ENCODE data around the gene ZMIZ1. TPM values are rescaled to one million over a fixed set of nuclear protein-coding genes. Genes with fewer than 3 reads are reported as not detected.

ZMIZ1 gene
- total RNA-seq, 2 donors from 2014 or later, result 32.9 to 82.6 TPM

DNA sequence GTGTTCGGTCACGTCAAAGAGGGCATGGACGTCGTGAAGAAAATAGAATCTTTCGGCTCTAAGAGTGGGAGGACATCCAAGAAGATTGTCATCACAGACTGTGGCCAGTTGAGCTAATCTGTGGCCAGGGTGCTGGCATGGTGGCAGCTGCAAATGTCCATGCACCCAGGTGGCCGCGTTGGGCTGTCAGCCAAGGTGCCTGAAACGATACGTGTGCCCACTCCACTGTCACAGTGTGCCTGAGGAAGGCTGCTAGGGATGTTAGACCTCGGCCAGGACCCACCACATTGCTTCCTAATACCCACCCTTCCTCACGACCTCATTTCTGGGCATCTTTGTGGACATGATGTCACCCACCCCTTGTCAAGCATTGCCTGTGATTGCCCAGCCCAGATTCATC lies 285.0 kb downstream of the ZMIZ1 start:
- ATAC-seq (replicated peaks), result no peak
- Mint-ChIP-seq H3K27me3 (no peaks in the 10 kb centered on the region), H3K27ac (peak overlapping the region; percentile 40), H3K9me3 (no peaks in the 10 kb centered on the region), H3K4me1 (peaks cover 14% of the 10 kb centered on the region), H3K4me3 (no peak overlapping the region), H3K36me3 (ENCODE audit: low read depth) (peaks cover 91% of the 10 kb centered on the region)

DNA sequence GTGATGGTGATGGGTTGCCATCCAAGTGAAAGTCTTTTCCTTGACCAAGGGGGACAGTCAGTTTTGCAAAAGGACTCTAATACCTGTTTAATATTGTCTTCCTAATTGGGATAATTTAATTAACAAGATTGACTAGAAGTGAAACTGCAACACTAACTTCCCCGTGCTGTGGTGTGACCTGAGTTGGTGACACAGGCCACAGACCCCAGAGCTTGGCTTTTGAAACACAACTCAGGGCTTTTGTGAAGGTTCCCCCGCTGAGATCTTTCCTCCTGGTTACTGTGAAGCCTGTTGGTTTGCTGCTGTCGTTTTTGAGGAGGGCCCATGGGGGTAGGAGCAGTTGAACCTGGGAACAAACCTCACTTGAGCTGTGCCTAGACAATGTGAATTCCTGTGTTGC lies 285.4 kb downstream of the ZMIZ1 start:
- Mint-ChIP-seq H3K36me3 (ENCODE audit: low read depth) (peaks cover 87% of the 10 kb centered on the region), H3K27ac (no peak overlapping the region), H3K4me3 (no peak overlapping the region), H3K27me3 (no peaks in the 10 kb centered on the region), H3K4me1 (peaks cover 13% of the 10 kb centered on the region), H3K9me3 (no peaks in the 10 kb centered on the region)
- ATAC-seq (replicated peaks), result no peak

GRCh38 chr10:79354615-79355014 lies 285.8 kb downstream of the ZMIZ1 start:
- no peak for ATAC-seq (replicated peaks)
- Mint-ChIP-seq H3K36me3 (ENCODE audit: low read depth) (peaks cover 82% of the 10 kb centered on the region), H3K4me3 (no peak overlapping the region), H3K9me3 (no peaks in the 10 kb centered on the region), H3K4me1 (peaks cover 10% of the 10 kb centered on the region), H3K27ac (no peak overlapping the region), H3K27me3 (no peaks in the 10 kb centered on the region)

GRCh38 chr10:79355420-79356017 lies 286.8 kb downstream of the ZMIZ1 start:
- no peak overlapping the region for H3K4me3 Mint-ChIP-seq

DNA sequence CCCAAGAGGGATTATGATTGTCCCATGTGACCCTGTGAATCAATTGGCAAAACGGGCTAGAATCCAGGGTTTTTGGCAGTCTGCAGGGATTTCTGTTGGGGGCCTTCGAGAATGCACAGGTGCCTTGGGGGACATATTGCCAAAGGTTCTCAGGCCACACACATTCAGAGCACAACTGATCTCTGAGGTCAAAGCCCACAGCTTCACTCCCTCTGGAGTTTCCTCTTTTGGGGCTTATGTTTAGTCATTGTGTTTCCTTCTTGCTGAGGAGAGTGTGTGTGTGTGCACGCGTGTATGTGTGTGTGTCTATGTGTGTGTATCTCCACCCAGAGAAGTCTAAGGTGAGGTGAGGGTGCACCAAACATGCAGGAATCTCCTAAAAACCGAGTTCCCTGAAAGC lies 287.3 kb downstream of the ZMIZ1 start:
- Mint-ChIP-seq H3K36me3 (ENCODE audit: low read depth) (peaks cover 67% of the 10 kb centered on the region), H3K4me3 (no peak overlapping the region), H3K9me3 (no peaks in the 10 kb centered on the region), H3K27me3 (no peaks in the 10 kb centered on the region), H3K4me1 (peaks cover 11% of the 10 kb centered on the region), H3K27ac (no peak overlapping the region)
- ATAC-seq (replicated peaks), result no peak

More at GRCh38 chr10:79355420-79356017, 286.8 kb downstream of the ZMIZ1 start:
- Mint-ChIP-seq H3K4me1 (peaks cover 7% of the 10 kb centered on the region), H3K9me3 (no peaks in the 10 kb centered on the region), H3K27ac (no peak overlapping the region), H3K27me3 (no peaks in the 10 kb centered on the region), H3K36me3 (ENCODE audit: low read depth) (peaks cover 73% of the 10 kb centered on the region)
- no peak for ATAC-seq (replicated peaks)

DNA sequence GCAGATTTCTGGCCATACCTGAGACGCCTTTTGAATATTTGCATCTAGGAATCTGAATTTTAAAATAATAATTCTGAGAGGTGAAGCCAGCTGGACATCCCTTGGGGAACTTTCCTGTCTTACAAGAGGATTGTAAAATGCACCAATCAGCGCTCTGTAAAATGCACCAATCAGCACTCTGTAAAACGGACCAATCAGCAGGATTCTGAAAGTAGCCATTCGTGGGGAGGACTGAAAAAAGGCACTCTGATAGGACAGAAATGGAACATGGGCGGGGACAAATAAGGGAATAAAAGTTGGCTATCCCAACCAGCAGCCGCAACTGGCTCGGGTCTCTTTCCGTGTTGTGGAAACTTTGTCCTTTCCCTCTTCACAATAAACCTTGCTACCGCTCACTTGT lies 288.4 kb downstream of the ZMIZ1 start:
- Mint-ChIP-seq H3K27ac (no peak overlapping the region), H3K4me3 (no peak overlapping the region), H3K4me1 (peaks cover 21% of the 10 kb centered on the region), H3K36me3 (ENCODE audit: low read depth) (peaks cover 56% of the 10 kb centered on the region), H3K27me3 (no peaks in the 10 kb centered on the region), H3K9me3 (no peaks in the 10 kb centered on the region)
- no peak for ATAC-seq (replicated peaks)

GRCh38 chr10:79358811-79359210 lies 290.0 kb downstream of the ZMIZ1 start:
- Mint-ChIP-seq H3K27ac (no peak overlapping the region), H3K36me3 (ENCODE audit: low read depth) (peaks cover 40% of the 10 kb centered on the region), H3K9me3 (no peaks in the 10 kb centered on the region), H3K4me3 (no peak overlapping the region), H3K27me3 (no peaks in the 10 kb centered on the region), H3K4me1 (peaks cover 21% of the 10 kb centered on the region)
- no peak for ATAC-seq (replicated peaks)

- Mint-ChIP-seq H3K27ac (no peak overlapping the region), H3K4me3 (no peak overlapping the region), H3K27me3 (no peaks in the 10 kb centered on the region), H3K9me3 (no peaks in the 10 kb centered on the region), H3K4me1 (peaks cover 21% of the 10 kb centered on the region), H3K36me3 (ENCODE audit: low read depth) (peaks cover 29% of the 10 kb centered on the region)
- no peak for ATAC-seq (replicated peaks)
These were observed 291.2 kb downstream of the ZMIZ1 start for GRCh38 chr10:79359816-79360498.

DNA sequence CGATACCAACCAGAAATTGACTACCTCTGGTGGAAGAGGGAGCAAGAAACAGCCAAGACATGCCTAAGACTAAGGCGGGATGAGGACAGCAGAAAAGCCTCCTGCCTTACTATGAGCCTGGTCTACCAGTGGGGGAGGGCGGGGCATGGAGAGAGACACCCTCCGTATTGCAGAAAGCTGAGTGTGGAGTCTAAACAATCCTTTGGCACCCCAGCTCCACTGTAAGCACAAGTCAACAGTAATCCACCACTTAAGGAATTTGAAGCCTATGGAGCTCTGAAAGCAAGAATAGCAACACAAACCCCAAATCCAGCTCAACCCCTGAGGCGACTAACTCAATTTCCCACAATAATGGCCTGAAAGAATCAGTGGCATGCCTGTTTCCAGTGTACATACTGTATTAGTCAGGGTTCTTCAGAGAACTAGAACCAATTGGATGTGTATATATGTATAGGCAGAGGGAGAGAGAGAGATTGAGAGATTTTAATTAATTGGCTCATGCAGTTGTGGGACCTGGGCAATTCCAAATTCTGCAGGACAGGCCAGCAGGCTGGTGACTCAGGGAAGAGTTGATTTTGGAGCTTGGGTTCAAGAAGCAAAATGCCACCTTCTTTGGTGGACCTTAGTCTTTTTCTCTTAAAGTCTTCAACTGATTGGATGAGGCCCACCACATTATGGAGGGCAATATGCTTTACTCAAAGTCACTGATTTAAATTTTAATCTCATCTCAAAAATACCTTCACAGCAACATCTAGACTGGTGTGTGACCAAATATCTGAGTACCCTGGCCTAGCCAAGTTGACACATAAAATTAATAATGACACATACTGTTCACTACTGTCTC lies 292.0 kb downstream of the ZMIZ1 start:
- H3K9me3 Mint-ChIP-seq, result no peaks in the 10 kb centered on the region
- H3K27ac Mint-ChIP-seq, result no peak overlapping the region

DNA sequence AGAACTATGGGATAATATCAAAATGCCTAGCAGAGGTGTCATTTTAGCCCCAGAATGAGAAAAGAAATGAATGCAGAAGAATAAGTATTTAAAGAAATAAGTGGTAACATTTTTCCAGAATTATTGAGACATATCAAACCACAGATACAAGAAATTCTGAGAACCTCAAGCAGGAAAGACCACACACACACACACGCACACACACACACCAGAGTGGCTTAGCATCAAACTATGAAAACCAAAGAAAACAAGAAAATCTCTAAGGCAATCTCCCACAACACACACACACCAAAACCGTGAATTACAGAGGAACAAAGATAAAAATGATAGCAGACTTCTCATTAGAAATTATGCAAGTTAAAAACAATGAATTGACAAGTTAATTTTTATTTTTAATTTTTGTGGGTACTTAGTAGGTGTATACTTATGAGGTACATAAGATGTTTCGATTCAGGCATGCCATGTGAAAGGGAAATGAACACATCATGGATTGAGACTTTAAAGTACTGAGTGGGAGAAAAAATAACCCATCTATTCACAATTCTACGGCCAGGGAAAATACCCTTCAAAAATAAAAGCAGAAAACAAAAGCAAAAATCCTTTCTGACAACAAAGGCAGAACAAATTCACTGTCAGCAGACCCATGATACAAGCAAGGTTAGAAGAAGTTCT lies 293.1 kb downstream of the ZMIZ1 start:
- Mint-ChIP-seq H3K27me3 (no peaks in the 10 kb centered on the region), H3K36me3 (ENCODE audit: low read depth) (peaks cover 10% of the 10 kb centered on the region), H3K9me3 (no peaks in the 10 kb centered on the region), H3K4me3 (no peak overlapping the region), H3K27ac (peak overlapping the region; percentile 5), H3K4me1 (peaks cover 21% of the 10 kb centered on the region)
- peak; percentile 68 for ATAC-seq (replicated peaks)

More for the DNA sequence above, 292.0 kb downstream of the ZMIZ1 start:
- no peak for ATAC-seq (replicated peaks)
- H3K4me1 Mint-ChIP-seq, result peaks cover 21% of the 10 kb centered on the region
- H3K4me3 Mint-ChIP-seq, result no peak overlapping the region
- H3K36me3 Mint-ChIP-seq (ENCODE audit: low read depth), result peaks cover 21% of the 10 kb centered on the region
- no peaks in the 10 kb centered on the region for H3K27me3 Mint-ChIP-seq
